WTC11 (cell line): ENCODE measurements around the gene VSIG10. TPM values are rescaled to one million over a fixed set of nuclear protein-coding genes. Genes with fewer than 3 reads are reported as not detected.

Experiments
- E2F4 ChIP-seq: sonication (generic); formaldehyde crosslinking; IDR thresholded peaks from 2 replicates; pipeline ENCODE4 v1.8.1; 2022; ENCODE audit warnings: low read depth, mild to moderate bottlenecking, moderate library complexity, missing genetic modification reagents, borderline replicate concordance
- ELF4 ChIP-seq: sonication (generic); formaldehyde crosslinking; IDR thresholded peaks from 2 replicates; pipeline ENCODE4 v1.8.1; 2022; ENCODE audit warnings: low read depth, mild to moderate bottlenecking, moderate library complexity, missing genetic modification reagents
- ETV6 ChIP-seq: sonication (generic); formaldehyde crosslinking; IDR thresholded peaks from 2 replicates; pipeline ENCODE4 v1.8.1; 2022; ENCODE audit warnings: mild to moderate bottlenecking, missing genetic modification reagents
- FOXJ3 ChIP-seq: sonication (generic); formaldehyde crosslinking; IDR thresholded peaks from 2 replicates; pipeline ENCODE4 v1.9.0; 2021; ENCODE audit warnings: missing genetic modification reagents, mild to moderate bottlenecking, borderline replicate concordance
- FOXK1 ChIP-seq: sonication (generic); formaldehyde crosslinking; IDR thresholded peaks from 2 replicates; pipeline ENCODE4 v1.8.0; 2022; ENCODE audit warnings: mild to moderate bottlenecking, moderate library complexity, missing genetic modification reagents
- IRF2 ChIP-seq: sonication (generic); formaldehyde crosslinking; IDR thresholded peaks from 2 replicates; pipeline ENCODE4 v1.8.0; 2022; ENCODE audit warnings: low read depth, missing genetic modification reagents, borderline replicate concordance
- MAX ChIP-seq: sonication (generic); formaldehyde crosslinking; IDR thresholded peaks from 2 replicates; pipeline ENCODE4 v1.8.0; 2022; ENCODE audit warnings: mild to moderate bottlenecking, missing genetic modification reagents
- MLX ChIP-seq: sonication (generic); formaldehyde crosslinking; IDR thresholded peaks from 2 replicates; pipeline ENCODE4 v1.8.1; 2023; ENCODE audit warnings: mild to moderate bottlenecking, missing genetic modification reagents, moderate library complexity
- NFE2L1 ChIP-seq: sonication (generic); formaldehyde crosslinking; IDR thresholded peaks from 2 replicates; pipeline ENCODE4 v1.8.1; 2023; ENCODE audit warnings: missing genetic modification reagents
- NR3C1 ChIP-seq: sonication (generic); formaldehyde crosslinking; conservative IDR thresholded peaks from 2 replicates; pipeline ENCODE4 v1.8.1; 2023; ENCODE audit warnings: low read depth, mild to moderate bottlenecking, missing genetic modification reagents
- RELA ChIP-seq: sonication (generic); formaldehyde crosslinking; IDR thresholded peaks from 2 replicates; pipeline ENCODE4 v1.8.1; 2022; ENCODE audit warnings: missing genetic modification reagents, mild to moderate bottlenecking, borderline replicate concordance
- SOX15 ChIP-seq: fragments of 250-450 bp; sonication (Bioruptor Pico); IDR thresholded peaks from 2 replicates; pipeline ENCODE4 v1.9.0; 2021; ENCODE audit warnings: mild to moderate bottlenecking
- STAT6 ChIP-seq: sonication (generic); formaldehyde crosslinking; conservative IDR thresholded peaks from 2 replicates; pipeline ENCODE4 v1.8.1; 2023; ENCODE audit warnings: mild to moderate bottlenecking, low read depth, missing genetic modification reagents, moderate library complexity
- USF2 ChIP-seq: sonication (generic); formaldehyde crosslinking; IDR thresholded peaks from 2 replicates; pipeline ENCODE4 v1.8.1; 2023; ENCODE audit warnings: mild to moderate bottlenecking, missing genetic modification reagents, moderate library complexity
- ZNF671 ChIP-seq: fragments of 250-450 bp; sonication (Bioruptor Pico); IDR thresholded peaks from 2 replicates; pipeline ENCODE4 v1.8.0; 2021; ENCODE audit warnings: mild to moderate bottlenecking
- total RNA-seq: library from RNA; stranded (reverse); gene quantifications from 3 replicates; pipeline ENCODE4 v1.2.3, GENCODE V29; 2021
- TF ChIP-seq, protein P1 (sequence below): sonication (generic); formaldehyde crosslinking; IDR thresholded peaks from 2 replicates; pipeline ENCODE4 v1.8.1; 2023; ENCODE audit warnings: mild to moderate bottlenecking, missing genetic modification reagents
- TF ChIP-seq, protein P2 (sequence below): fragments of 250-450 bp; sonication (Bioruptor Pico); IDR thresholded peaks from 2 replicates; pipeline ENCODE4 v1.9.0; 2021; ENCODE audit warnings: mild to moderate bottlenecking
- TF ChIP-seq, protein P3 (sequence below): sonication (generic); formaldehyde crosslinking; conservative IDR thresholded peaks from 2 replicates; pipeline ENCODE4 v1.8.1; 2022; ENCODE audit warnings: mild to moderate bottlenecking, missing genetic modification reagents
- TF ChIP-seq, protein P4 (sequence below): sonication (generic); formaldehyde crosslinking; IDR thresholded peaks from 2 replicates; pipeline ENCODE4 v1.8.0; 2023; ENCODE audit warnings: missing genetic modification reagents, mild to moderate bottlenecking, borderline replicate concordance
- TF ChIP-seq, protein P5 (sequence below): sonication (generic); formaldehyde crosslinking; IDR thresholded peaks from 2 replicates; pipeline ENCODE4 v1.8.0; 2022; ENCODE audit warnings: mild to moderate bottlenecking, missing genetic modification reagents

VSIG10 gene
- total RNA-seq, 1 experiment from 2014 or later = 82.5 TPM

GRCh38 chr12:118135788-118136558, 32.2 kb upstream of the VSIG10 start, which contains the start of gene PEBP1 (continued):
- TF ChIP-seq USF2 (peak; percentile 70), NR3C1 (CRISPR knock-in tag) (no peak), E2F4 (peak; percentile 78; the same call in 1 of the 2 replicates), ETV6 (no peak; the same call in 1 of the 2 replicates), SOX15 (CRISPR knock-in tag) (no peak), STAT6 (CRISPR knock-in tag) (0 out of 2 replicates have a peak, but pooled peaks have one; percentile 34), RELA (CRISPR knock-in tag) (peak; percentile 86), ELF4 (CRISPR knock-in tag) (no peak), NFE2L1 (CRISPR knock-in tag) (peak; percentile 90), FOXJ3 (CRISPR knock-in tag) (no peak), MAX (CRISPR knock-in tag) (peak; percentile 98), FOXK1 (CRISPR knock-in tag) (peak; percentile 84; the same call in 1 of the 2 replicates), ZNF671 (CRISPR knock-in tag) (no peak), MLX (CRISPR knock-in tag) (peak; percentile 90), IRF2 (no peak)
- TF ChIP-seq, protein P1, sequence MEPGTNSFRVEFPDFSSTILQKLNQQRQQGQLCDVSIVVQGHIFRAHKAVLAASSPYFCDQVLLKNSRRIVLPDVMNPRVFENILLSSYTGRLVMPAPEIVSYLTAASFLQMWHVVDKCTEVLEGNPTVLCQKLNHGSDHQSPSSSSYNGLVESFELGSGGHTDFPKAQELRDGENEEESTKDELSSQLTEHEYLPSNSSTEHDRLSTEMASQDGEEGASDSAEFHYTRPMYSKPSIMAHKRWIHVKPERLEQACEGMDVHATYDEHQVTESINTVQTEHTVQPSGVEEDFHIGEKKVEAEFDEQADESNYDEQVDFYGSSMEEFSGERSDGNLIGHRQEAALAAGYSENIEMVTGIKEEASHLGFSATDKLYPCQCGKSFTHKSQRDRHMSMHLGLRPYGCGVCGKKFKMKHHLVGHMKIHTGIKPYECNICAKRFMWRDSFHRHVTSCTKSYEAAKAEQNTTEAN = peak; percentile 72; the same call in 1 of the 2 replicates
- TF ChIP-seq, protein P2, sequence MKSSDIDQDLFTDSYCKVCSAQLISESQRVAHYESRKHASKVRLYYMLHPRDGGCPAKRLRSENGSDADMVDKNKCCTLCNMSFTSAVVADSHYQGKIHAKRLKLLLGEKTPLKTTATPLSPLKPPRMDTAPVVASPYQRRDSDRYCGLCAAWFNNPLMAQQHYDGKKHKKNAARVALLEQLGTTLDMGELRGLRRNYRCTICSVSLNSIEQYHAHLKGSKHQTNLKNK (CRISPR knock-in tag) = no peak
- TF ChIP-seq, protein P3, sequence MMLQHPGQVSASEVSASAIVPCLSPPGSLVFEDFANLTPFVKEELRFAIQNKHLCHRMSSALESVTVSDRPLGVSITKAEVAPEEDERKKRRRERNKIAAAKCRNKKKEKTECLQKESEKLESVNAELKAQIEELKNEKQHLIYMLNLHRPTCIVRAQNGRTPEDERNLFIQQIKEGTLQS (CRISPR knock-in tag) = no peak
- TF ChIP-seq, protein P4, sequence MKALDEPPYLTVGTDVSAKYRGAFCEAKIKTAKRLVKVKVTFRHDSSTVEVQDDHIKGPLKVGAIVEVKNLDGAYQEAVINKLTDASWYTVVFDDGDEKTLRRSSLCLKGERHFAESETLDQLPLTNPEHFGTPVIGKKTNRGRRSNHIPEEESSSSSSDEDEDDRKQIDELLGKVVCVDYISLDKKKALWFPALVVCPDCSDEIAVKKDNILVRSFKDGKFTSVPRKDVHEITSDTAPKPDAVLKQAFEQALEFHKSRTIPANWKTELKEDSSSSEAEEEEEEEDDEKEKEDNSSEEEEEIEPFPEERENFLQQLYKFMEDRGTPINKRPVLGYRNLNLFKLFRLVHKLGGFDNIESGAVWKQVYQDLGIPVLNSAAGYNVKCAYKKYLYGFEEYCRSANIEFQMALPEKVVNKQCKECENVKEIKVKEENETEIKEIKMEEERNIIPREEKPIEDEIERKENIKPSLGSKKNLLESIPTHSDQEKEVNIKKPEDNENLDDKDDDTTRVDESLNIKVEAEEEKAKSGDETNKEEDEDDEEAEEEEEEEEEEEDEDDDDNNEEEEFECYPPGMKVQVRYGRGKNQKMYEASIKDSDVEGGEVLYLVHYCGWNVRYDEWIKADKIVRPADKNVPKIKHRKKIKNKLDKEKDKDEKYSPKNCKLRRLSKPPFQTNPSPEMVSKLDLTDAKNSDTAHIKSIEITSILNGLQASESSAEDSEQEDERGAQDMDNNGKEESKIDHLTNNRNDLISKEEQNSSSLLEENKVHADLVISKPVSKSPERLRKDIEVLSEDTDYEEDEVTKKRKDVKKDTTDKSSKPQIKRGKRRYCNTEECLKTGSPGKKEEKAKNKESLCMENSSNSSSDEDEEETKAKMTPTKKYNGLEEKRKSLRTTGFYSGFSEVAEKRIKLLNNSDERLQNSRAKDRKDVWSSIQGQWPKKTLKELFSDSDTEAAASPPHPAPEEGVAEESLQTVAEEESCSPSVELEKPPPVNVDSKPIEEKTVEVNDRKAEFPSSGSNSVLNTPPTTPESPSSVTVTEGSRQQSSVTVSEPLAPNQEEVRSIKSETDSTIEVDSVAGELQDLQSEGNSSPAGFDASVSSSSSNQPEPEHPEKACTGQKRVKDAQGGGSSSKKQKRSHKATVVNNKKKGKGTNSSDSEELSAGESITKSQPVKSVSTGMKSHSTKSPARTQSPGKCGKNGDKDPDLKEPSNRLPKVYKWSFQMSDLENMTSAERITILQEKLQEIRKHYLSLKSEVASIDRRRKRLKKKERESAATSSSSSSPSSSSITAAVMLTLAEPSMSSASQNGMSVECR (CRISPR knock-in tag) = peak; percentile 93
- TF ChIP-seq, protein P5, sequence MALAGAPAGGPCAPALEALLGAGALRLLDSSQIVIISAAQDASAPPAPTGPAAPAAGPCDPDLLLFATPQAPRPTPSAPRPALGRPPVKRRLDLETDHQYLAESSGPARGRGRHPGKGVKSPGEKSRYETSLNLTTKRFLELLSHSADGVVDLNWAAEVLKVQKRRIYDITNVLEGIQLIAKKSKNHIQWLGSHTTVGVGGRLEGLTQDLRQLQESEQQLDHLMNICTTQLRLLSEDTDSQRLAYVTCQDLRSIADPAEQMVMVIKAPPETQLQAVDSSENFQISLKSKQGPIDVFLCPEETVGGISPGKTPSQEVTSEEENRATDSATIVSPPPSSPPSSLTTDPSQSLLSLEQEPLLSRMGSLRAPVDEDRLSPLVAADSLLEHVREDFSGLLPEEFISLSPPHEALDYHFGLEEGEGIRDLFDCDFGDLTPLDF (CRISPR knock-in tag) = peak; percentile 72; the same call in 1 of the 2 replicates
